ENCODE results near the gene PRKCG. TPM values are rescaled to one million over a fixed set of nuclear protein-coding genes. Genes with fewer than 3 reads are reported as not detected.
A peak's percentile ranks its signal among the peaks of the same experiment; 100 is the strongest.

PRKCG gene
- total RNA-seq, 1 donor: under 0.01 TPM

GRCh38 chr19:53882391-53883050 is 524 bp downstream of the PRKCG start:
- H2AFZ ChIP-seq (ENCODE audit: low read length): no peak overlapping the region
- H3K4me2 ChIP-seq (ENCODE audit: insufficient read depth, low read length): peak overlapping the region; percentile 68
- H3K27me3 ChIP-seq (ENCODE audit: insufficient read depth, low read length): peaks cover 58% of the 10 kb centered on the region

GRCh38 chr19:53883231-53883661 is 1.2 kb downstream of the PRKCG start:
- peak; percentile 62 for DNase-seq (ENCODE audit: insufficient read length, low spot score, missing footprints)
- Histone ChIP-seq H3K9me3 (ENCODE audit: low read depth, low read length) (no peaks in the 10 kb centered on the region), H3K4me3 (ENCODE audit: insufficient read depth, low read length) (no peak overlapping the region), H3K4me2 (ENCODE audit: insufficient read depth, low read length) (no peak overlapping the region), H3K4me1 (ENCODE audit: insufficient read depth, low read length) (peaks cover 16% of the 10 kb centered on the region), H4K20me1 (ENCODE audit: insufficient read depth, low read length) (no peaks in the 10 kb centered on the region), H3K79me2 (ENCODE audit: insufficient read depth, low read length) (no peaks in the 10 kb centered on the region), H3K27ac (ENCODE audit: low read depth, low read length) (no peak overlapping the region), H3K27me3 (ENCODE audit: insufficient read depth, low read length) (peaks cover 58% of the 10 kb centered on the region), H2AFZ (ENCODE audit: low read length) (no peak overlapping the region), H3K36me3 (ENCODE audit: insufficient read depth, low read length) (no peaks in the 10 kb centered on the region)
- TF ChIP-seq CTCF (IDR thresholded peaks at IDR 0.05; ENCODE audit: extremely low read depth, low read depth, low read length): no peak

More at GRCh38 chr19:53882391-53883050, 524 bp downstream of the PRKCG start:
- Histone ChIP-seq H3K4me3 (ENCODE audit: insufficient read depth, low read length) (no peak overlapping the region), H4K20me1 (ENCODE audit: insufficient read depth, low read length) (no peaks in the 10 kb centered on the region), H3K27ac (ENCODE audit: low read depth, low read length) (no peak overlapping the region), H3K4me1 (ENCODE audit: insufficient read depth, low read length) (peaks cover 16% of the 10 kb centered on the region), H3K79me2 (ENCODE audit: insufficient read depth, low read length) (no peaks in the 10 kb centered on the region), H3K9me3 (ENCODE audit: low read depth, low read length) (no peaks in the 10 kb centered on the region), H3K36me3 (ENCODE audit: insufficient read depth, low read length) (no peaks in the 10 kb centered on the region)
- peak; percentile 58 for DNase-seq (ENCODE audit: insufficient read length, low spot score, missing footprints)
- no peak for TF ChIP-seq CTCF (IDR thresholded peaks at IDR 0.05; ENCODE audit: extremely low read depth, low read depth, low read length)

GRCh38 chr19:53883741-53884140 is 1.7 kb downstream of the PRKCG start:
- no peak overlapping the region for H3K27ac ChIP-seq (ENCODE audit: low read depth, low read length)
- no peak overlapping the region for H2AFZ ChIP-seq (ENCODE audit: low read length)
- TF ChIP-seq CTCF (IDR thresholded peaks at IDR 0.05; ENCODE audit: extremely low read depth, low read depth, low read length): no peak
- peaks cover 58% of the 10 kb centered on the region for H3K27me3 ChIP-seq (ENCODE audit: insufficient read depth, low read length)
- no peaks in the 10 kb centered on the region for H3K79me2 ChIP-seq (ENCODE audit: insufficient read depth, low read length)
- peaks cover 16% of the 10 kb centered on the region for H3K4me1 ChIP-seq (ENCODE audit: insufficient read depth, low read length)
- H3K36me3 ChIP-seq (ENCODE audit: insufficient read depth, low read length): no peaks in the 10 kb centered on the region
- DNase-seq (ENCODE audit: insufficient read length, low spot score, missing footprints): peak; percentile 18
- no peak overlapping the region for H3K4me2 ChIP-seq (ENCODE audit: insufficient read depth, low read length)
- H3K9me3 ChIP-seq (ENCODE audit: low read depth, low read length): no peaks in the 10 kb centered on the region
- no peak overlapping the region for H3K4me3 ChIP-seq (ENCODE audit: insufficient read depth, low read length)
- H4K20me1 ChIP-seq (ENCODE audit: insufficient read depth, low read length): no peaks in the 10 kb centered on the region

GRCh38 chr19:53884256-53884655 is 2.3 kb downstream of the PRKCG start:
- Histone ChIP-seq H3K9me3 (ENCODE audit: low read depth, low read length) (no peaks in the 10 kb centered on the region), H3K27me3 (ENCODE audit: insufficient read depth, low read length) (peaks cover 58% of the 10 kb centered on the region), H2AFZ (ENCODE audit: low read length) (no peak overlapping the region), H4K20me1 (ENCODE audit: insufficient read depth, low read length) (no peaks in the 10 kb centered on the region), H3K27ac (ENCODE audit: low read depth, low read length) (no peak overlapping the region), H3K4me1 (ENCODE audit: insufficient read depth, low read length) (peaks cover 16% of the 10 kb centered on the region), H3K36me3 (ENCODE audit: insufficient read depth, low read length) (no peaks in the 10 kb centered on the region), H3K79me2 (ENCODE audit: insufficient read depth, low read length) (no peaks in the 10 kb centered on the region), H3K4me2 (ENCODE audit: insufficient read depth, low read length) (no peak overlapping the region), H3K4me3 (ENCODE audit: insufficient read depth, low read length) (no peak overlapping the region)
- peak; percentile 53 for DNase-seq (ENCODE audit: insufficient read length, low spot score, missing footprints)
- TF ChIP-seq CTCF (IDR thresholded peaks at IDR 0.05; ENCODE audit: extremely low read depth, low read depth, low read length): no peak

Data from osteoblast (primary cell).